BLaER1 treated with 17β-estradiol and CSF1 and Interleukin-3, amounts not matched to agents 10 nM and 100 nM (cell line): ENCODE measurements around the gene ITSN1.
"Not testable (repeated sequence)": the region's sequence is repeated elsewhere in the genome, so short reads cannot be mapped to it uniquely, and the experiment has no call there.

Experiments used
- H3K27ac ChIP-seq, 11 experiments: shearing (Covaris generic); formaldehyde crosslinking; 2 replicates each; pipeline ENCODE4 v1.8.1; 2022
- H3K27me3 ChIP-seq, 11 experiments: shearing (Covaris generic); formaldehyde crosslinking; 2 replicates each; pipeline ENCODE4 v1.8.1; 2022
- H3K36me3 ChIP-seq, 11 experiments: shearing (Covaris generic); formaldehyde crosslinking; 2 replicates each; pipeline ENCODE4 v1.8.1; 2022
- H3K4me1 ChIP-seq, 10 experiments: shearing (Covaris generic); formaldehyde crosslinking; 2 replicates each; pipeline ENCODE4 v1.8.1; 2022
- H3K4me2 ChIP-seq, 11 experiments: shearing (Covaris generic); formaldehyde crosslinking; 2 replicates each; pipeline ENCODE4 v1.8.1; 2022
- H3K4me3 ChIP-seq, 10 experiments: shearing (Covaris generic); formaldehyde crosslinking; 2 replicates each; pipeline ENCODE4 v1.8.1; 2022
- H3K9ac ChIP-seq, 11 experiments: shearing (Covaris generic); formaldehyde crosslinking; 2 replicates each; pipeline ENCODE4 v1.8.1; 2022
- H3K9me3 ChIP-seq, 11 experiments: shearing (Covaris generic); formaldehyde crosslinking; replicated peaks in 1 of 11; 2 replicates each; pipeline ENCODE4 v1.8.1; 2022
- H4K20me1 ChIP-seq, 11 experiments: shearing (Covaris generic); formaldehyde crosslinking; 2 replicates each; pipeline ENCODE4 v1.8.1; 2022
- Cebpa-rat ChIP-seq, 11 experiments: shearing (Covaris generic); IDR thresholded peaks; 2 replicates each; pipeline ENCODE4 v1.8.1; 2022

The ITSN1 gene

DNA sequence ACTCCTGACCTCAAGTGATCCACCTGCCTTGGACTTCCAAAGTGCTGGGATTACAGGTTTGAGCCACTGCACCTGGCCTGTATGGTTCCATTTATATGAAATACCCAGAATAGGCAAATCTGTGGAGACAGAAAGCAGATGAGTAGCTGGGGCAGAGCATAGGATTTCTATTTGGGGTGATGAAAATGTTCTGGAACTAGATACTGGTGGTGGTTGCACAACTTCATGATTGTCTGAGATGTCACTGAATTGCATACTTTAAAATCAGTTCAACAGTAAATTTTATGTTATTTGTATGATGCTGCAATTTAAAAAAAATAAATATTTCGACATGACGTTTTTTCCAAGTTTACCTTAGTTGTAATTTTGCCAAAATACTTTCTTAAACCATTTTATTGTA lies 23.9 kb downstream of the ITSN1 start:
- H3K36me3 ChIP-seq: peaks cover 0 to 27% (median 5%) of the 10 kb centered on the region in 11 experiments; a peak in 9 of 22 replicates
- peaks cover 0 to 100% (median 9%) of the 10 kb centered on the region in 11 experiments; a peak in 10 of 22 replicates for H4K20me1 ChIP-seq
- no peak overlapping the region for H3K27ac ChIP-seq
- H3K4me3 ChIP-seq: no peak overlapping the region
- no peak overlapping the region for H3K9ac ChIP-seq
- peaks cover 0 to 46% (median 0%) of the 10 kb centered on the region in 10 experiments; a peak in 7 of 20 replicates for H3K4me1 ChIP-seq
- no peaks in the 10 kb centered on the region for H3K27me3 ChIP-seq
- TF ChIP-seq Cebpa-rat (IDR thresholded peaks at IDR 0.05): no peak
- H3K9me3 ChIP-seq: peaks cover 5 to 17% (median 10%) of the 10 kb centered on the region in 11 experiments; a peak in 21 of 22 replicates
- H3K4me2 ChIP-seq: no peak overlapping the region

DNA sequence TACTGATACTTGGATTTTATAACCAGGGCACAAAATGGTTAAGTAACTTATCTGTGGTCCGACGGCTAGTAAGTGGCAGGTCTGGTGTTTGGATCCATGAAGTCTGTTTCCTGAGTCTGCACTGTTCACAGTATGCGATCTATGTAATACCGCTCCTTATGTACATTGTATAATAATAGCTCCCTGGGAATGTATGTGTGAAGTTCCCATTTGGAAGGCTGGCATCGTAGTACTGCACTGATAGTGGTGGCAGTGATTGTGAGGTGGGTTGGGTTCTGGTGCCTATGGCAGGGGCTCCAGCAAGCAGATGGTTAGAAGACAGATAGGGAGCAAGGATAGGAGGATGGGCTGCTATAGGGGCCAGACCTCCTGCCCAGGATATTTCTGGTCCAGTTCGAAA lies 25.3 kb downstream of the ITSN1 start:
- Histone ChIP-seq H3K36me3 (peaks cover 0 to 37% (median 0%) of the 10 kb centered on the region in 11 experiments; a peak in 6 of 22 replicates), H3K4me3 (no peak overlapping the region), H3K9ac (no peak overlapping the region), H3K4me1 (peaks cover 0 to 51% (median 0%) of the 10 kb centered on the region in 10 experiments; a peak in 7 of 20 replicates), H3K4me2 (peak overlapping the region in 3 of 11 experiments; percentile 6 to 65 (median 51); a peak in 4 of 22 replicates), H3K27ac (no peak overlapping the region), H4K20me1 (peaks cover 0 to 100% (median 9%) of the 10 kb centered on the region in 11 experiments; a peak in 10 of 22 replicates), H3K27me3 (no peaks in the 10 kb centered on the region), H3K9me3 (peaks cover 0 to 7% (median 0%) of the 10 kb centered on the region in 11 experiments; a peak in 1 of 22 replicates)
- no peak for TF ChIP-seq Cebpa-rat (IDR thresholded peaks at IDR 0.05)

- H4K20me1 ChIP-seq: peaks cover 0 to 100% (median 9%) of the 10 kb centered on the region in 11 experiments; a peak in 10 of 22 replicates
- peaks cover 0 to 57% (median 0%) of the 10 kb centered on the region in 10 experiments; a peak in 7 of 20 replicates for H3K4me1 ChIP-seq
- no peak for TF ChIP-seq Cebpa-rat (IDR thresholded peaks at IDR 0.05)
- H3K9ac ChIP-seq: no peak overlapping the region
- peak overlapping the region in 3 of 11 experiments; percentile 6 to 65 (median 51); a peak in 5 of 22 replicates for H3K4me2 ChIP-seq
- no peak overlapping the region for H3K27ac ChIP-seq
- peaks cover 0 to 7% (median 0%) of the 10 kb centered on the region in 11 experiments; a peak in 1 of 22 replicates for H3K9me3 ChIP-seq
- H3K4me3 ChIP-seq: no peak overlapping the region
- peaks cover 0 to 39% (median 0%) of the 10 kb centered on the region in 11 experiments; a peak in 6 of 22 replicates for H3K36me3 ChIP-seq
- no peaks in the 10 kb centered on the region for H3K27me3 ChIP-seq
Measured at GRCh38 chr21:33668180-33668579, 25.9 kb downstream of the ITSN1 start.

GRCh38 chr21:33668620-33669019 lies 26.3 kb downstream of the ITSN1 start:
- H3K4me1 ChIP-seq: peaks cover 0 to 61% (median 0%) of the 10 kb centered on the region in 10 experiments; a peak in 7 of 20 replicates
- peak overlapping the region in 3 of 11 experiments; percentile 6 to 65 (median 51); a peak in 3 of 22 replicates for H3K4me2 ChIP-seq
- peaks cover 0 to 100% (median 9%) of the 10 kb centered on the region in 11 experiments; a peak in 10 of 22 replicates for H4K20me1 ChIP-seq

GRCh38 chr21:33670076-33670978 lies 28.0 kb downstream of the ITSN1 start:
- Histone ChIP-seq H3K9ac (no peak overlapping the region), H3K4me3 (no peak overlapping the region), H3K9me3 (no peaks in the 10 kb centered on the region), H3K4me2 (peak overlapping the region in 2 of 11 experiments; percentile 31 to 39; a peak in 3 of 22 replicates), H3K27ac (no peak overlapping the region), H3K36me3 (peaks cover 0 to 26% (median 0%) of the 10 kb centered on the region in 11 experiments; a peak in 6 of 22 replicates), H3K27me3 (no peaks in the 10 kb centered on the region), H4K20me1 (peaks cover 0 to 100% (median 9%) of the 10 kb centered on the region in 11 experiments; a peak in 10 of 22 replicates), H3K4me1 (peaks cover 0 to 71% (median 0%) of the 10 kb centered on the region in 10 experiments; a peak in 7 of 20 replicates)
- TF ChIP-seq Cebpa-rat (IDR thresholded peaks at IDR 0.05): no peak

More at GRCh38 chr21:33668620-33669019, 26.3 kb downstream of the ITSN1 start:
- peaks cover 0 to 36% (median 0%) of the 10 kb centered on the region in 11 experiments; a peak in 6 of 22 replicates for H3K36me3 ChIP-seq
- H3K9me3 ChIP-seq: peaks cover 0 to 5% (median 0%) of the 10 kb centered on the region in 11 experiments; a peak in 1 of 22 replicates
- no peak for TF ChIP-seq Cebpa-rat (IDR thresholded peaks at IDR 0.05)
- no peaks in the 10 kb centered on the region for H3K27me3 ChIP-seq
- no peak overlapping the region for H3K9ac ChIP-seq
- H3K4me3 ChIP-seq: no peak overlapping the region
- H3K27ac ChIP-seq: no peak overlapping the region

DNA sequence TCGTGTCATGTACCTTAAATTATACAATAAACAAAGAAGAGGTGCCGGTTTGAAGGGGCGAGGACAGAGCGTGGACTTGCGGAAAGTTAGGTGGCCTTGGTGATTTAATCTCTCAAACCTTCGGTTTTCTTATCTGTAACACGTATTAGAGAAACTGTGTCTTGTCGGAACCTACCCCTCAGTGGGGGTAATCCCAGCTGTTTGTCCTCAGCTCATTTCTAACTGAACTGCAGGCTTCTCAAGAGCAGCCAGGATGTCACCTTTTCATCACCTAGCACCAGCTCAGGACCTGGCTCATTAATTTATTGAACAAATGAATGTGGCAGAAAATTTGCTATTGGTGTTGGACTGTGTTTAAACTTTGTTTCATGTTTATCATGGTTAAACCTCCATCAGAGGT lies 31.2 kb downstream of the ITSN1 start:
- H3K4me3 ChIP-seq: no peak overlapping the region
- peak overlapping the region in 2 of 11 experiments; percentile 59 to 67; a peak in 3 of 22 replicates for H3K4me2 ChIP-seq
- H3K9me3 ChIP-seq: no peaks in the 10 kb centered on the region
- H3K36me3 ChIP-seq: peaks cover 0 to 47% (median 0%) of the 10 kb centered on the region in 11 experiments; a peak in 6 of 22 replicates
- H4K20me1 ChIP-seq: peaks cover 0 to 100% (median 3%) of the 10 kb centered on the region in 11 experiments; a peak in 10 of 22 replicates
- H3K4me1 ChIP-seq: peaks cover 0 to 56% (median 0%) of the 10 kb centered on the region in 10 experiments; a peak in 7 of 20 replicates
- no peak overlapping the region; a peak in 1 of 22 replicates for H3K9ac ChIP-seq
- H3K27ac ChIP-seq: no peak overlapping the region
- TF ChIP-seq Cebpa-rat (IDR thresholded peaks at IDR 0.05): no peak
- H3K27me3 ChIP-seq: no peaks in the 10 kb centered on the region

- H3K36me3 ChIP-seq: peaks cover 0 to 50% (median 0%) of the 10 kb centered on the region in 11 experiments; a peak in 6 of 22 replicates
- H3K4me3 ChIP-seq: no peak overlapping the region
- H3K9me3 ChIP-seq: no peaks in the 10 kb centered on the region
- H3K27ac ChIP-seq: no peak overlapping the region
- H3K4me1 ChIP-seq: peaks cover 0 to 57% (median 0%) of the 10 kb centered on the region in 10 experiments; a peak in 6 of 20 replicates
- H3K4me2 ChIP-seq: peak overlapping the region in 1 of 11 experiments; percentile 7; a peak in 1 of 22 replicates
- peaks cover 0 to 100% (median 0%) of the 10 kb centered on the region in 11 experiments; a peak in 8 of 22 replicates for H4K20me1 ChIP-seq
- TF ChIP-seq Cebpa-rat (IDR thresholded peaks at IDR 0.05): no peak
- no peaks in the 10 kb centered on the region for H3K27me3 ChIP-seq
- H3K9ac ChIP-seq: no peak overlapping the region
Measured at GRCh38 chr21:33674226-33674625, 31.9 kb downstream of the ITSN1 start.

- H3K27ac ChIP-seq, H3K27me3 ChIP-seq, H3K9me3 ChIP-seq, H3K4me2 ChIP-seq, H3K4me3 ChIP-seq, H3K9ac ChIP-seq: not testable (repeated sequence)
- H3K4me1 ChIP-seq: peaks cover 0 to 41% (median 0%) of the 10 kb centered on the region in 10 experiments; a peak in 6 of 20 replicates
- H3K36me3 ChIP-seq: peaks cover 0 to 53% (median 0%) of the 10 kb centered on the region in 11 experiments; a peak in 4 of 22 replicates
- H4K20me1 ChIP-seq: peaks cover 0 to 100% (median 0%) of the 10 kb centered on the region in 11 experiments; a peak in 7 of 22 replicates
Measured at GRCh38 chr21:33676666-33677065, 34.4 kb downstream of the ITSN1 start.
